ENCODE measurements around the gene EVC2.

DNA sequence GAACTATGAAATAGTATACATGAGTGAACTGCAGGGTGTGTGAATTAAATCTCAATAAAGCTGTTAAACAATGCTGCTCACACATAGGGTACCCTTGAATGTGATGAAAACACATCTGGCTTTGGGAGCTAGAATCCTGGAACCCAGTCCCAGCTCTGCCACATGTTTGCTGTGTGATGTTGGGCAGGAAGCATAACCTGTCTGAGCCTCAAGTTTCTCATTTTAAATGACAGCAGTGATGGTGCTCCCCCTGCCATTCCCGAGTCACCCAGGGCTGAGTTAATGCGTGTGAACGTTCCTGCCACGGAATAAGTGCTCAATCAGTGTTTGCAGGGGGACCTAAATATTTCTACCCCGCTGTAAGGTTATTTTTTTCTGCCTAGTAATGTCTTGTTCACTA is 13.6 kb upstream of the EVC2 start:
- no peak for TF ChIP-seq SUZ12 (IDR thresholded peaks at IDR 0.05; ENCODE audit: extremely low read depth, insufficient read depth, insufficient read length)
- TF ChIP-seq YY1 (IDR thresholded peaks at IDR 0.05; ENCODE audit: insufficient read depth, insufficient read length) = no peak
- TF ChIP-seq ZNF274 (IDR thresholded peaks at IDR 0.05; ENCODE audit: low read depth, low read length) = no peak
